Liver (tissue), 3 donors: ENCODE results near the gene NHLRC2.

ENCODE experiments used
- ATF3 ChIP-seq: IDR thresholded peaks from 2 replicates; pipeline ENCODE4 v1.6.1; 2016; ENCODE audit warnings: antibody characterized with exemption
- FOXA1 ChIP-seq: IDR thresholded peaks from 2 replicates; pipeline ENCODE4 v1.6.1; 2016; ENCODE audit warnings: antibody characterized with exemption
- ZBTB33 ChIP-seq: IDR thresholded peaks from 2 replicates; pipeline ENCODE4 v1.6.1; 2016; ENCODE audit warnings: antibody characterized with exemption
- TF ChIP-seq, protein P1 (sequence below): fragments of 150-350 bp; IDR thresholded peaks from 2 replicates; pipeline ENCODE4 v1.5.1; 2017; ENCODE audit warnings: improper control_type of control experiment, low read depth, low read length; ENCODE audit not compliant: missing input control
- donor health status: healthy.
- donor health status: healthy.

DNA sequence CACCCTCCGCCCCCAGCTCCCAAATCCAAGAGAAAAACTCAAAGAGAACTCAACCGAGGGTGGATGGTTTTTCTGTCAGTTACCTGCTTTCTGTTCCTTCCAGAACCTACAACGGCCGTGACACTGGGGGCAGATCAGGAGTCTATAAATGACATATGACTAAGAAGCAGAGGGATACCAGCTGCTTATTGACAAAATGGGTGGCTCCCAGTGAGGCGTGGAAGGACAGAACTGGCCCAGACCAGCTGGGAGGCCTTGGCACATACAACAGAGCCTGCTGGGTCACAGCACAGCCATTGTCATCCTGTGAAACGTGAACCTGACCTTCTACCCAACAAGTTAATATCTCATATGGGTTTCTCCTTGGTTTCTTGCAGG lies 104.9 kb downstream of the NHLRC2 start:
- TF ChIP-seq FOXA1 (no peak), ZBTB33 (no peak), ATF3 (no peak)
- TF ChIP-seq, protein P1, sequence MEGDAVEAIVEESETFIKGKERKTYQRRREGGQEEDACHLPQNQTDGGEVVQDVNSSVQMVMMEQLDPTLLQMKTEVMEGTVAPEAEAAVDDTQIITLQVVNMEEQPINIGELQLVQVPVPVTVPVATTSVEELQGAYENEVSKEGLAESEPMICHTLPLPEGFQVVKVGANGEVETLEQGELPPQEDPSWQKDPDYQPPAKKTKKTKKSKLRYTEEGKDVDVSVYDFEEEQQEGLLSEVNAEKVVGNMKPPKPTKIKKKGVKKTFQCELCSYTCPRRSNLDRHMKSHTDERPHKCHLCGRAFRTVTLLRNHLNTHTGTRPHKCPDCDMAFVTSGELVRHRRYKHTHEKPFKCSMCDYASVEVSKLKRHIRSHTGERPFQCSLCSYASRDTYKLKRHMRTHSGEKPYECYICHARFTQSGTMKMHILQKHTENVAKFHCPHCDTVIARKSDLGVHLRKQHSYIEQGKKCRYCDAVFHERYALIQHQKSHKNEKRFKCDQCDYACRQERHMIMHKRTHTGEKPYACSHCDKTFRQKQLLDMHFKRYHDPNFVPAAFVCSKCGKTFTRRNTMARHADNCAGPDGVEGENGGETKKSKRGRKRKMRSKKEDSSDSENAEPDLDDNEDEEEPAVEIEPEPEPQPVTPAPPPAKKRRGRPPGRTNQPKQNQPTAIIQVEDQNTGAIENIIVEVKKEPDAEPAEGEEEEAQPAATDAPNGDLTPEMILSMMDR, result no peak
